Measurements from ENCODE around the gene BEND5.

BEND5 gene

GRCh38 chr1:48678710-48679505, 97.8 kb downstream of the BEND5 start:
- DNase-seq = no peak

Data from activated CD4-positive, alpha-beta T cell treated with anti-CD3 and anti-CD28 coated beads, Interleukin-2, amount 50 U/mL, for 4 hours (primary cell).